ENCODE results near the gene PKP4. TPM values are rescaled to one million over a fixed set of nuclear protein-coding genes. Genes with fewer than 3 reads are reported as not detected.

PKP4 gene
- total RNA-seq, 1 experiment from 2014 or later = 147 TPM

DNA sequence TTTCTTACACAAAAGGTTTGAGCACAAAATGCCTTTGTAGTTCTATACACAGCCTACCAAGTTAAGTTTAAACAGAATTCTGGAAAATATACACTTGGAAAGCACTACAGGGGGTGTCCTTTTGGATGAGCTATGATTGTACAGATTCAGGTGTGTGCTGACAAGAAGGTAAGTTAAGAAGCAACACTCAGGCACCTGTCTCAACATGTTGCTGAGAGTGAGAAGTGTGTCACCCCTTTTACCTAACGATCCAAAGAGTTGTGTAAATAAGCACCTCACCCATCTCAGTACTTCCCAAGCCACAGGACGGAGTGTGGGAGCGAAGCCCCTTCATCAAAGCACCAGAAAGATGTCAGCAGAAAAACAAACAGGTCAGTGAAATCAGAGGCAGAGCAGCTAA is 228.9 kb downstream of the PKP4 start:
- Histone ChIP-seq H3K4me3 (ENCODE audit: low read depth, low read length) (no peak overlapping the region), H3K36me3 (ENCODE audit: control insufficient read depth, insufficient read depth, low read length) (no peaks in the 10 kb centered on the region), H3K9me3 (no peaks in the 10 kb centered on the region), H3K27me3 (replicated peaks; ENCODE audit: control insufficient read depth, insufficient read depth, low read length) (no peaks in the 10 kb centered on the region), H3K4me1 (no peaks in the 10 kb centered on the region)
- POLR2A ChIA-PET = no interaction called here
- CTCF ChIA-PET = interaction anchor here (0.8 kb wide), 1 partner anchor 60 kb away, joined by 4 read pairs; no protein-coding TSS in a partner anchor
- no peaks in the 10 kb centered on the region for H3K4me1 Mint-ChIP-seq (ENCODE audit: low read depth, unreplicated experiment)
- H3K27me3 Mint-ChIP-seq (ENCODE audit: insufficient read depth, unreplicated experiment) = no peaks in the 10 kb centered on the region
- no TSS peak for BruUV-seq (replicated peaks)
- intact Hi-C loops (cut with micrococcal nuclease; ENCODE audit: unreplicated experiment) = loop anchor here (5.0 kb wide), 1 partner anchor 62 kb away; no protein-coding TSS in a partner anchor
- peaks cover 14% of the 10 kb centered on the region for H3K36me3 Mint-ChIP-seq (ENCODE audit: insufficient read depth, unreplicated experiment)
- no peaks in the 10 kb centered on the region for H3K9me3 Mint-ChIP-seq (ENCODE audit: unreplicated experiment)
- H3K27ac Mint-ChIP-seq (ENCODE audit: unreplicated experiment) = no peak overlapping the region
- DNase-seq = no peak
- TF ChIP-seq, protein P1, sequence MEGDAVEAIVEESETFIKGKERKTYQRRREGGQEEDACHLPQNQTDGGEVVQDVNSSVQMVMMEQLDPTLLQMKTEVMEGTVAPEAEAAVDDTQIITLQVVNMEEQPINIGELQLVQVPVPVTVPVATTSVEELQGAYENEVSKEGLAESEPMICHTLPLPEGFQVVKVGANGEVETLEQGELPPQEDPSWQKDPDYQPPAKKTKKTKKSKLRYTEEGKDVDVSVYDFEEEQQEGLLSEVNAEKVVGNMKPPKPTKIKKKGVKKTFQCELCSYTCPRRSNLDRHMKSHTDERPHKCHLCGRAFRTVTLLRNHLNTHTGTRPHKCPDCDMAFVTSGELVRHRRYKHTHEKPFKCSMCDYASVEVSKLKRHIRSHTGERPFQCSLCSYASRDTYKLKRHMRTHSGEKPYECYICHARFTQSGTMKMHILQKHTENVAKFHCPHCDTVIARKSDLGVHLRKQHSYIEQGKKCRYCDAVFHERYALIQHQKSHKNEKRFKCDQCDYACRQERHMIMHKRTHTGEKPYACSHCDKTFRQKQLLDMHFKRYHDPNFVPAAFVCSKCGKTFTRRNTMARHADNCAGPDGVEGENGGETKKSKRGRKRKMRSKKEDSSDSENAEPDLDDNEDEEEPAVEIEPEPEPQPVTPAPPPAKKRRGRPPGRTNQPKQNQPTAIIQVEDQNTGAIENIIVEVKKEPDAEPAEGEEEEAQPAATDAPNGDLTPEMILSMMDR (IDR thresholded peaks at IDR 0.05; ENCODE audit: insufficient read depth in 1 of 2, low read depth in 1 of 2, low read length in 1 of 2, severe bottlenecking in 1 of 2, unreplicated experiment in 1 of 2) = no peak
- H3K4me3 Mint-ChIP-seq (ENCODE audit: unreplicated experiment) = no peak overlapping the region

DNA sequence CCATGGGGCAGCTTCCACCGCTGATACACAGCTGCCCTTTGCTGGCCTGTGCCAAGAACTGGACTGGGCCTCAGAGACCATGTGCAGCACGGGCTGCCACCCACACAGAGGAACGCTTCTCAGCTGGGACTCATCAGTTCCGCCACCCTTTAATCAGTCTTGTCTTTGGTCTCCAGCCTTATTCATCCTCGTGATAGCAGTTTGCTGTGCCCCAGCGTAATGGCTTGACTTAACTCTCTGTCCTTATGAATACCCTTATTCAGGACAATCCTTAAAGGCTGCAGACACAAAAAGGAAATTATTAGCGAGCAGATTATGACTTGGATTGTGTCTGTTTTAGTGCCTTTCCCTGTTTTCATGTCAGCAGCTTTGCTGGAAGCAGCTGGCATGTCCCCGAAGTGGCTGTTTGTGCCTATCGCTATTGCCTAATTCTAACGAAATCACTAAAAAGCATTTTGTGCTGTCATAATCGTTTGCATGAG is 229.5 kb downstream of the PKP4 start:
- no peaks in the 10 kb centered on the region for H3K36me3 ChIP-seq (ENCODE audit: control insufficient read depth, insufficient read depth, low read length)
- ChIA-PET CTCF (interaction anchor here (0.8 kb wide), 1 partner anchor 59 kb away, joined by 4 read pairs; no protein-coding TSS in a partner anchor), POLR2A (no interaction called here)
- no peaks in the 10 kb centered on the region for H3K27me3 ChIP-seq (replicated peaks; ENCODE audit: control insufficient read depth, insufficient read depth, low read length)
- no peak overlapping the region for H3K27ac Mint-ChIP-seq (ENCODE audit: unreplicated experiment)
- TF ChIP-seq, protein P1 (IDR thresholded peaks at IDR 0.05; ENCODE audit: insufficient read depth in 1 of 2, low read depth in 1 of 2, low read length in 1 of 2, severe bottlenecking in 1 of 2, unreplicated experiment in 1 of 2) = no peak
- intact Hi-C loops (cut with micrococcal nuclease; ENCODE audit: unreplicated experiment) = loop anchor here (5.0 kb wide), 1 partner anchor 61 kb away; no protein-coding TSS in a partner anchor
- TSS peak; percentile 9 for BruUV-seq (replicated peaks)
- H3K4me3 ChIP-seq (ENCODE audit: low read depth, low read length) = no peak overlapping the region
- DNase-seq = no peak
- H3K4me1 ChIP-seq = no peaks in the 10 kb centered on the region
- no peaks in the 10 kb centered on the region for H3K27me3 Mint-ChIP-seq (ENCODE audit: insufficient read depth, unreplicated experiment)
- H3K9me3 Mint-ChIP-seq (ENCODE audit: unreplicated experiment) = no peaks in the 10 kb centered on the region
- no peaks in the 10 kb centered on the region for H3K9me3 ChIP-seq
- H3K4me3 Mint-ChIP-seq (ENCODE audit: unreplicated experiment) = no peak overlapping the region
- no peaks in the 10 kb centered on the region for H3K4me1 Mint-ChIP-seq (ENCODE audit: low read depth, unreplicated experiment)
- peaks cover 10% of the 10 kb centered on the region for H3K36me3 Mint-ChIP-seq (ENCODE audit: insufficient read depth, unreplicated experiment)

DNA sequence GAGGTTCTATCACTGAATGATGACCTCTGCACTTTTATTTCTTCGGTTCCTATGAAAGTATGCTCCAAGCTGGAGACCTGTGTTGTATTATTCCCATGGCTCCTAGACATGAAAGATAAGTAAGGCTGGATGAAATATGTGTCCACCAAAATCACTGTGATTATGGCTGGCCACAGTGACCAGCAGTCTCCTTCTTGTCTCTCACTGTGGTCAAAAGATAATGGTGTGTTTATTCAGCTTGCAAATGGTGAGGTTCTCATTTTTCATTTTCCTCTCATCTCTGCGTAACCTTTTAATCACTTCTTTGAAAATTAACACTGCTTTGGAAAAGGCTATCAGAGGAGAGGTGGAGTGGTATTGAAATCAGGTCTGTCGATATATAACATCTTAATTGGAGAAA is 230.6 kb downstream of the PKP4 start:
- Mint-ChIP-seq H3K9me3 (ENCODE audit: unreplicated experiment) (no peaks in the 10 kb centered on the region), H3K4me1 (ENCODE audit: low read depth, unreplicated experiment) (no peaks in the 10 kb centered on the region), H3K27ac (ENCODE audit: unreplicated experiment) (no peak overlapping the region), H3K27me3 (ENCODE audit: insufficient read depth, unreplicated experiment) (no peaks in the 10 kb centered on the region), H3K36me3 (ENCODE audit: insufficient read depth, unreplicated experiment) (peaks cover 10% of the 10 kb centered on the region), H3K4me3 (ENCODE audit: unreplicated experiment) (no peak overlapping the region)
- intact Hi-C loops (cut with micrococcal nuclease; ENCODE audit: unreplicated experiment) = loop anchor here (5.0 kb wide), 1 partner anchor 60 kb away; no protein-coding TSS in a partner anchor
- ChIA-PET CTCF (no interaction called here), POLR2A (no interaction called here)
- Histone ChIP-seq H3K4me3 (ENCODE audit: low read depth, low read length) (no peak overlapping the region), H3K27me3 (replicated peaks; ENCODE audit: control insufficient read depth, insufficient read depth, low read length) (no peaks in the 10 kb centered on the region), H3K36me3 (ENCODE audit: control insufficient read depth, insufficient read depth, low read length) (no peaks in the 10 kb centered on the region), H3K4me1 (no peaks in the 10 kb centered on the region), H3K9me3 (no peaks in the 10 kb centered on the region)
- BruUV-seq (replicated peaks) = no TSS peak
- DNase-seq = no peak
- TF ChIP-seq, protein P1 (IDR thresholded peaks at IDR 0.05; ENCODE audit: insufficient read depth in 1 of 2, low read depth in 1 of 2, low read length in 1 of 2, severe bottlenecking in 1 of 2, unreplicated experiment in 1 of 2) = no peak
